Astrocyte of the spinal cord (primary cell): ENCODE data around the gene DNAJC7.

Experiments
- DNase-seq: peaks from one replicate; pipeline ENCODE4 v3.0.0; 2011; ENCODE audit warnings: low read depth, low spot score
- H3K4me3 ChIP-seq: 2 replicates; pipeline ENCODE4 v1.5.1; 2011; ENCODE audit warnings: low read depth, mild to moderate bottlenecking, low read length, moderate library complexity
- CTCF ChIP-seq: IDR thresholded peaks from 2 replicates; pipeline ENCODE4 v1.5.1; 2012; ENCODE audit warnings: low read depth, mild to moderate bottlenecking, low read length, inconsistent platforms
- in situ Hi-C: cut with HindIII; loops from 2 replicates; pipeline ENCODE4 v1.10.0; 2017; ENCODE audit warnings: low sequenced_read_pairs

DNAJC7 gene

GRCh38 chr17:42058063-42058462 lies 40.8 kb upstream of the DNAJC7 start:
- TF ChIP-seq CTCF, result no peak
- no peak for DNase-seq
- no peak overlapping the region for H3K4me3 ChIP-seq
- in situ Hi-C loops, result no loop called here

GRCh38 chr17:42056635-42057034 lies 39.4 kb upstream of the DNAJC7 start:
- in situ Hi-C loops, result no loop called here
- DNase-seq, result no peak
- no peak for TF ChIP-seq CTCF
- H3K4me3 ChIP-seq, result no peak overlapping the region

- TF ChIP-seq CTCF, result no peak
- in situ Hi-C loops, result no loop called here
- H3K4me3 ChIP-seq, result no peak overlapping the region
- DNase-seq, result no peak
Observed at GRCh38 chr17:42055496-42055895, 38.3 kb upstream of the DNAJC7 start.

GRCh38 chr17:42055027-42055426 lies 37.8 kb upstream of the DNAJC7 start:
- in situ Hi-C loops, result no loop called here
- H3K4me3 ChIP-seq, result no peak overlapping the region
- no peak for TF ChIP-seq CTCF
- DNase-seq, result no peak

- no peak for TF ChIP-seq CTCF
- H3K4me3 ChIP-seq, result no peak overlapping the region
- no peak for DNase-seq
- in situ Hi-C loops, result no loop called here
Observed at GRCh38 chr17:42053731-42054500, 36.7 kb upstream of the DNAJC7 start.

- no peak for TF ChIP-seq CTCF
- no peak for DNase-seq
- H3K4me3 ChIP-seq, result no peak overlapping the region
- in situ Hi-C loops, result no loop called here
Observed at GRCh38 chr17:42052346-42052877, 35.2 kb upstream of the DNAJC7 start.
